Measurements from ENCODE around the gene SAMD4A. TPM values are rescaled to one million over a fixed set of nuclear protein-coding genes. Genes with fewer than 3 reads are reported as not detected.

Gene SAMD4A
- total RNA-seq, 4 donors from 2014 or later: 39.8 to 53.3 (median 48.0) TPM

DNA sequence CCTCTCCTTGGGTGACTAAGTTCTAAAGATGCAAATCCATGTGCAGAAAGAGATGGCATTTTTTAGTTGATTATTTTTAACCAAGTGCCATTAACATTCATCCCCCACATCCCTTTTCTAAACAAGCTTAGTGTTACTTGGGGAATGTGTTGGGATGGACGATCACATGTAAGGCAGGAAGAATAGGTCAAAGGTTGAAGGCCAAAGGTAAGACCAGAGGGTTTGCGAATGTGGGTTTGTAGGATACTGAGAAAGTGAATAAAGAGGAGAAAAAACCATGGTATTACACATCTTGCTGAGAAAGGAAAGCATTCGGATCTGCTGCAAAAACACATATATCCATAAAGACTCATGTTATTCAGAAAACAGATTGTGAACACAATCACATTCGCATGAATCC is 224.1 kb downstream of the SAMD4A start:
- no peaks in the 10 kb centered on the region for H3K4me1 ChIP-seq
- no peak overlapping the region for H3K4me3 ChIP-seq
- H3K27ac ChIP-seq: no peak overlapping the region
- H3K27me3 ChIP-seq: no peaks in the 10 kb centered on the region
- WGBS, 2 donors: 76 to 84% methylated on average over 4 of the region's 4 CpGs
- no peak for DNase-seq (ENCODE audit: low spot score in 2 of 2)
- TF ChIP-seq POLR2A (IDR thresholded peaks at IDR 0.05) (no peak), EP300 (IDR thresholded peaks at IDR 0.05) (no peak)
- TF ChIP-seq, protein P1, sequence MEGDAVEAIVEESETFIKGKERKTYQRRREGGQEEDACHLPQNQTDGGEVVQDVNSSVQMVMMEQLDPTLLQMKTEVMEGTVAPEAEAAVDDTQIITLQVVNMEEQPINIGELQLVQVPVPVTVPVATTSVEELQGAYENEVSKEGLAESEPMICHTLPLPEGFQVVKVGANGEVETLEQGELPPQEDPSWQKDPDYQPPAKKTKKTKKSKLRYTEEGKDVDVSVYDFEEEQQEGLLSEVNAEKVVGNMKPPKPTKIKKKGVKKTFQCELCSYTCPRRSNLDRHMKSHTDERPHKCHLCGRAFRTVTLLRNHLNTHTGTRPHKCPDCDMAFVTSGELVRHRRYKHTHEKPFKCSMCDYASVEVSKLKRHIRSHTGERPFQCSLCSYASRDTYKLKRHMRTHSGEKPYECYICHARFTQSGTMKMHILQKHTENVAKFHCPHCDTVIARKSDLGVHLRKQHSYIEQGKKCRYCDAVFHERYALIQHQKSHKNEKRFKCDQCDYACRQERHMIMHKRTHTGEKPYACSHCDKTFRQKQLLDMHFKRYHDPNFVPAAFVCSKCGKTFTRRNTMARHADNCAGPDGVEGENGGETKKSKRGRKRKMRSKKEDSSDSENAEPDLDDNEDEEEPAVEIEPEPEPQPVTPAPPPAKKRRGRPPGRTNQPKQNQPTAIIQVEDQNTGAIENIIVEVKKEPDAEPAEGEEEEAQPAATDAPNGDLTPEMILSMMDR (IDR thresholded peaks at IDR 0.05): no peak
- H3K9me3 ChIP-seq: peaks cover 0 to 15% (median 0%) of the 10 kb centered on the region in 4 donors
- H3K36me3 ChIP-seq: peaks cover 0 to 62% (median under 1%) of the 10 kb centered on the region in 3 donors

DNA sequence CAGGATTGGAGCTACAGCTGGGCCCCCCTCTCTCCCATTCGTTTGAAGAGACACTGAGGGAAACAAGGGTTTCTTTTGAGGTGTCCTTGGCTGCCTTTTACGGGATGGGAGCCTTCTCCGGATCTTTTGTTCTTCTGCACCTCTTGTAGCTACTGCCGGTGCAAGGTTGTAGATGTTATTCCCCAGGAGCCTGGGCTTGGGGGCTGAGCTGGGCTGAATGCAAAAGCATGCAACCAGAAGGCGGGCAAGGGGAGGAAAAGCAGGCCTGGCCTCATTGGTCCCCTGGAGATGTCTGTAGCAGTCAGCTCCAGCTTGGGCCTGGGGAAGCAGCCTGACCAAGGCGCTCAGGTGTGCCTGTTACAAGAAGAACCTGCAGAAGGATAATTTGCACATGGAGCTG is 225.4 kb downstream of the SAMD4A start:
- 73 to 74% methylated on average over 6 of the region's 6 CpGs for WGBS, 2 donors

DNA sequence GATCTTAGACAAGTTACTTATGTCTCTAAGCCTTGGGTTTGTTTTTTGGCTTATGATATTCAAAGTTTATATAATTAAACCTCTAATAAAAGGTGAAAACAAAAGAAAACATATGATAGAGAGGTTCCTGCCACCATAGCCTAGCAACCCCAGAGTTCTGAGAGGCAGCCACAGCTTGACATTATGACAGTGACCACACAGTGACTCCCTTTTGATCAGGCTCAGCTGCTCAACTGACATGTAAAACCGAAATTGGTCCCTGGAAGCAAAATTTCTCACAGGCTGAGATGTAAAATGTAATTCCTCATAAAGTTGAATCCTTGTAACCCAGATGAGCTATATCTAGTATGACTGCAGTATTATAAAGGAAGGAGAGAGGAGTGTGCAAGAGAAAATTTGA is 227.2 kb downstream of the SAMD4A start:
- WGBS, 2 donors: 57 to 61% methylated on average over 1 of the region's 1 CpG
- TF ChIP-seq POLR2A (IDR thresholded peaks at IDR 0.05): no peak
- TF ChIP-seq, protein P1 (IDR thresholded peaks at IDR 0.05): no peak
- TF ChIP-seq EP300 (IDR thresholded peaks at IDR 0.05): no peak
- Histone ChIP-seq H3K9me3 (peaks cover 0 to 15% (median 0%) of the 10 kb centered on the region in 4 donors), H3K27me3 (no peaks in the 10 kb centered on the region), H3K36me3 (peaks cover 0 to 30% (median 0%) of the 10 kb centered on the region in 3 donors), H3K4me3 (no peak overlapping the region), H3K4me1 (no peaks in the 10 kb centered on the region), H3K27ac (no peak overlapping the region)
- no peak for DNase-seq (ENCODE audit: low spot score in 2 of 2)

More for the DNA sequence above, 225.4 kb downstream of the SAMD4A start:
- TF ChIP-seq POLR2A (IDR thresholded peaks at IDR 0.05) (no peak), EP300 (IDR thresholded peaks at IDR 0.05) (no peak)
- TF ChIP-seq, protein P1 (IDR thresholded peaks at IDR 0.05): no peak
- Histone ChIP-seq H3K27ac (no peak overlapping the region), H3K9me3 (peaks cover 0 to 15% (median 0%) of the 10 kb centered on the region in 4 donors), H3K36me3 (peaks cover 0 to 49% (median 0%) of the 10 kb centered on the region in 3 donors), H3K4me1 (no peaks in the 10 kb centered on the region), H3K27me3 (no peaks in the 10 kb centered on the region), H3K4me3 (no peak overlapping the region)
- DNase-seq (ENCODE audit: low spot score in 2 of 2): no peak

DNA sequence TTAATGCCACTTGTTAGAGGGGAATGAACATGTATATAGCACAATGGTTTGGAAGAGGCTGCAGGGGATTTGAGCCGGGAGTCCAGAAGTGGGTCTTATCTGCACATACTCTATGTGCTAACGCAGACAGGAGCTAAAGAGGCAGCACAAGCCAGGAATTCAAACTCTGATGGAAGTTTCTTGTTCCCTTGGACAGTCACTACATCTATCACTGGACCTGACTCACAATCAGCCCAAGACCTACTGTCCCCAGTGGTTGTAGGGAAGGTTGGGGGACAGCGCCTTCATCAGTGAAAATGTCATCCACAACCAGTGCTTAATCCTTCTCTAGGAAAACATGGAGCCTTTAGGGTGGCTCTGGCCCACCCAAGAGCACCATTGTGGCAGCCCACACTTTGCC is 227.9 kb downstream of the SAMD4A start:
- Histone ChIP-seq H3K27me3 (no peaks in the 10 kb centered on the region), H3K4me1 (no peaks in the 10 kb centered on the region), H3K4me3 (no peak overlapping the region), H3K9me3 (peaks cover 0 to 15% (median 0%) of the 10 kb centered on the region in 4 donors), H3K36me3 (peaks cover 0 to 24% (median 0%) of the 10 kb centered on the region in 3 donors), H3K27ac (no peak overlapping the region)
- WGBS, 2 donors: 94 to 98% methylated on average over 3 of the region's 3 CpGs
- no peak for TF ChIP-seq EP300 (IDR thresholded peaks at IDR 0.05)
- no peak for TF ChIP-seq POLR2A (IDR thresholded peaks at IDR 0.05)
- TF ChIP-seq, protein P1 (IDR thresholded peaks at IDR 0.05): no peak
- no peak for DNase-seq (ENCODE audit: low spot score in 2 of 2)

DNA sequence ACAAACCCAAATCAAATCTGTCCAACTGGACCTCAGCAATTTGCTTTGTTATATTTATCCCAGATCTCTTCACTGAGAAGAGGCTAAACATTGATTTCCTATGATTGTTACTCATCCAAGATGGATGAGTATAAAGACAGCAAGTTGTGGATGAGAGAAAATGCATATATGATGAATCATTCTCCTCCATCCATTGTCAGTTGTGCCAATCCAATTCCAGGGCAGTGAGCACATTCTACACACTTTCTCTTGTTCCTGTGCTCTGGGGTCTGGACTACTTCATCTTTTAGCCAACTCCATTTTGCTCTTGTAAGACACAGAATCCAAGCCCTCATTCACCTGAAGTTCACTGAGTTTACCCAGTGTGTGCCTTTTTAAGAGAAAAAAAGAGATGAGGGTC is 230.0 kb downstream of the SAMD4A start:
- no peaks in the 10 kb centered on the region for H3K4me1 ChIP-seq
- H3K27ac ChIP-seq: no peak overlapping the region
- peaks cover 0 to 15% (median 0%) of the 10 kb centered on the region in 4 donors for H3K9me3 ChIP-seq
- no peak for DNase-seq (ENCODE audit: low spot score in 2 of 2)
- TF ChIP-seq EP300 (IDR thresholded peaks at IDR 0.05) (no peak), POLR2A (IDR thresholded peaks at IDR 0.05) (no peak)
- TF ChIP-seq, protein P1 (IDR thresholded peaks at IDR 0.05): no peak
- H3K27me3 ChIP-seq: no peaks in the 10 kb centered on the region
- H3K4me3 ChIP-seq: no peak overlapping the region
- peaks cover 0 to 5% (median 0%) of the 10 kb centered on the region in 3 donors for H3K36me3 ChIP-seq

Data from tibial nerve (tissue), 4 donors.